GM19023 (cell line): ENCODE results near the gene KDM6B.

Experiments used
- ATAC-seq: cut with Tn5 transposase; IDR thresholded peaks from one replicate; pipeline ENCODE4 v1.9.1; 2021; ENCODE audit warnings: mild to moderate bottlenecking, moderate library complexity; ENCODE audit not compliant: unreplicated experiment

Gene KDM6B

DNA sequence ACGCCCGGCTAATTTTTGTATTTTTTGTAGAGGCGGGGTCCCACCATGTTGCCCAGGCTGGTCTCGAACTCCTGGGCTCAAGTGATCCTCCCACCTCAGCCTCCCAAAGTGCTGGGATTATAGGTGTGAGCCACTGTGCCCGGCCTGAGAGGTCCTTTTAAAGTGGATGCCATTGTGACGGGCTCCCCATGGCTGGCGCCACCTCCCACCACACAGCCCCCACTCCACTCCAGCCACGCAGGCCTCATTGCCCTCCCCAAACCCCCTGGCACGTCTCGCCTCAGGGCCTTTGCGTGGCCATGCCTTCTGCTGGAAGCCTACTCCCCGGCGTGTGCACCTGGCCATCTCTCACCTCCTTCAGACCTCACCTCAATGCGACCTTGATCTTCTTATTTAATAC is 11.9 kb upstream of the KDM6B start:
- ATAC-seq, result no peak

DNA sequence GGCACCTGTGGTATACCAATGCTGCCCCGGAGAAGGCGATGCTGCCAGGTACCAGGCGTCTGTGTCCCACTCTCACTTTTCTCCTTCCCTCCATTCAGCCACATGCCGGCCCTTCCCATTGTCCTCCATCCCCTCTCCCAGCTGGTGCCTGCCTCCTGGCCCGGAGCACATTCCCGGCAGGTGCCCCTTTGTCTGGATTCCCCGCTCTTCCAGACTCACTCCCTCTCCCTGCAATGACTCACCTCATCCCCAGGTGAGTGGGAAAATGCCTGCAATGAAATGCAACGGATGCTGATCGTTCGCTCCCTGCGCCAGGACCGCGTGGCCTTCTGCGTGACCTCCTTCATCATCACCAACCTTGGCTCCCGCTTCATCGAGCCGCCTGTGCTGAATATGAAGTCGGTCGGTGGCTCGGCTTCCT is 10.4 kb upstream of the KDM6B start:
- ATAC-seq, result no peak

DNA sequence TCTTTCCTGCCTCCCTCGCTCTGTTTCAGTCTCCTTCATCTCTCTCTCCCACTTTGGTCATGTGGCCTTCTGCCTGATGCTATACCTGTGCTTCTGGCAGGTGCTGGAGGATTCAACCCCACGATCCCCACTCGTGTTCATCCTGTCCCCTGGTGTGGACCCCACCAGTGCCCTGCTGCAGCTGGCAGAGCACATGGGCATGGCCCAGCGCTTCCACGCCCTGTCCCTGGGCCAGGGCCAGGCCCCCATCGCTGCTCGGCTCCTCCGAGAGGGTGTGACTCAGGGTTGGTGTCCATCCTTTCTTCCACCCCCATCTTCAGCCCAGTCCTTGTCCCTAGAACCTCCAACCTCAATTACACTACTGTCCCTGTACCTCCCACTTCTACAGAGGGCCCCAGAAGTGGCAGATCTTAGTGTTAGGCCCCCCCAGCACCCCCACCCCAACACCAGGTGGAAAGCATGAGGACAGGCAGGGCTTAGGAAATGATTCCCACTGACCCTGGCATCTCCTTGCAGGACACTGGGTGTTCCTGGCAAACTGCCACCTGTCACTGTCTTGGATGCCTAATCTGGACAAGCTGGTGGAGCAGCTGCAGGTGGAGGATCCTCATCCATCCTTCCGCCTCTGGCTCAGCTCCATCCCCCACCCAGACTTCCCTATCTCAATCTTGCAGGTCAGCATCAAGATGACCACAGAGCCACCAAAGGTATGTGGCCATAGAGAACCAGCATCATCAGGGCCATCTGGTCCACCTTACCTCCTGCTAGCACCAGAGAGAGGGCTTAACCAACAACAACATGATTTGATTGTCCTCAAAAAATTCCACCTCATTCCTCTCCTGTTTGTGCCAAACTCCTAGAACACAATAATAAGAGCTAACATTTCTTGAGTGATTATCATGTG is 9.7 kb upstream of the KDM6B start:
- ATAC-seq, result no peak

DNA sequence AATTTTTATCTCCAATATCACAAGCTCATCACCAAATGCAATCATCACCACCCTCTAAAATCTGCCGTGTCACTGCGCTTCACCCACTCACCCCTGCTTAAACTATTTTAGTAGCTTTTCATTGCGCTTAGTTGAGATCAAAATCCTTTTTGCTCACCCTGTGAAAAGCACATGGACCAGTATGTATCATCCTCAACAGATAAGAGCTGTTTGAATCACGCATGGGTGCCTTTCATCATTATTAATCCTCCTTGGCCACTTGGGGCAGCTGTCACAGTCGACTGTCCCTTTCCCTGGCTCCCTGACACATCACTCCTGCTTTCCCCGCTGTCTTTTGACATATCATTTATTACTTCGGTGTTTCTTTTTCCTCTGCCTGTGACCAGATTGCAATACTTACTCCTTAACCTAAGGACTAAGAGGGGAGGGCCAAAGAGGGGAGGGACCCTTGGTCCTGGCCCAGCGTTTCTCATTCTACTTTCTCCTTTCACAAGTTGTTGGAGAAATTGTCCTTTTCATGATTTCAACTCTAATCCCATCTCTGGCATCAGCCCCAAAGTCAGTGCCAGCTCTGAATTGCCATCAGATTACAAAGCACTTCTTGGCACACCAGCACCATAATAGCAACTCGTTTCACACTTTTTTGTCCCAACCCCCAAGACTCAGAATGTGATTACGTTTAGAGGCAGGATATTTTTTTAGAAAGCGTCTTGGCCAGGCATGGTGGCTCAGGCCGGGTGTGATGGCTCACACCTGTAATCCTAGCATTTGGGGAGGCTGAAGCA is 8.6 kb upstream of the KDM6B start:
- ATAC-seq, result no peak

DNA sequence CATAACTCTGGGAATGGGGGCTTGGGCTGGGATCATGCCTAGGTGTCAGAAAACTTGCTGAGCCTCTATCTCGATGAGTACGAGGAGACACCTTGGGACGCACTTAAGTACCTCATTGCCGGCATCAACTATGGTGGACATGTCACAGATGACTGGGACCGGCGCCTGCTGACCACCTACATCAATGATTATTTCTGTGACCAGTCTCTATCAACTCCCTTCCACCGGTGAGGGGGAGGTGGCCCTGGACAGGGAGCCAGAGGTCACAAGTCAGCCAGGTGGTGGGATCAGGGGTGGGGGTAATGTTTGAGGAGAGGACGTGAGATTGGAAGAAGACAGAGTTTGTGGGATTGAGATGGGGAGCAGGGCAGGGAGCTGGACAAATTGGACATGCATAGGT is 3.4 kb upstream of the KDM6B start:
- no peak for ATAC-seq

DNA sequence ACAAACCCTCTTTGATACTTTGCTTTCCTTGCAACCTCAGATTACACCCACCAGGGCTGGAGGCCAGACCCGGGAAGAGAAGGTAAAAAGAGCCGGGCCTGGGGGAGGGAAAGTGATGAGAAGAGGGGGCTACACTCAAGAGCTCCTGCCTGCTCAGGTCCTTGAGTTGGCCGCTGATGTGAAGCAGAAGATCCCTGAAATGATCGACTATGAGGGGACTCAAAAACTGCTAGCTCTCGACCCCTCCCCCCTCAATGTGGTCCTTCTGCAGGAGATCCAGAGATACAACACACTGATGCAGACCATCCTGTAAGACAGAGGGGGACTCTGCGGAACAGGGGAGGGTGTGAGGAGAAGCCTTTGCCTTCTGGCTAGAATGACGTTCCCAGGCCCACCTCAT is 2.8 kb upstream of the KDM6B start:
- no peak for ATAC-seq

DNA sequence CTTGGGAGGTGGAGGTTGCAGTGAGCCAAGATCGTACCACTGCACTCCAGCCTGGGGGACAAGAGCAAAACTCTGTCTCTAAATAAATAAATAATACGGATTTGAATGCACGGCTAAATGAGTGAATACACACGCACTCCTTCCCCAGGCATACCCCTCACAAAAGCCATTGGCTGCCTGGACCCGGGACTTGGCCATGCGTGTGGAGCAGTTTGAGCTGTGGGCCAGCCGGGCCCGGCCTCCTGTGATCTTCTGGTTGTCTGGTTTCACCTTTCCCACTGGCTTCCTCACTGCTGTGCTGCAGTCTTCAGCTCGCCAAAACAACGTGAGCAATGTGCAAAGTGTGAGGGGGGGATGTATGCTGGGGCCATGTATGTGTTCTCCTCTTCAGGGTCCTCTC is 1.6 kb upstream of the KDM6B start:
- ATAC-seq, result no peak

DNA sequence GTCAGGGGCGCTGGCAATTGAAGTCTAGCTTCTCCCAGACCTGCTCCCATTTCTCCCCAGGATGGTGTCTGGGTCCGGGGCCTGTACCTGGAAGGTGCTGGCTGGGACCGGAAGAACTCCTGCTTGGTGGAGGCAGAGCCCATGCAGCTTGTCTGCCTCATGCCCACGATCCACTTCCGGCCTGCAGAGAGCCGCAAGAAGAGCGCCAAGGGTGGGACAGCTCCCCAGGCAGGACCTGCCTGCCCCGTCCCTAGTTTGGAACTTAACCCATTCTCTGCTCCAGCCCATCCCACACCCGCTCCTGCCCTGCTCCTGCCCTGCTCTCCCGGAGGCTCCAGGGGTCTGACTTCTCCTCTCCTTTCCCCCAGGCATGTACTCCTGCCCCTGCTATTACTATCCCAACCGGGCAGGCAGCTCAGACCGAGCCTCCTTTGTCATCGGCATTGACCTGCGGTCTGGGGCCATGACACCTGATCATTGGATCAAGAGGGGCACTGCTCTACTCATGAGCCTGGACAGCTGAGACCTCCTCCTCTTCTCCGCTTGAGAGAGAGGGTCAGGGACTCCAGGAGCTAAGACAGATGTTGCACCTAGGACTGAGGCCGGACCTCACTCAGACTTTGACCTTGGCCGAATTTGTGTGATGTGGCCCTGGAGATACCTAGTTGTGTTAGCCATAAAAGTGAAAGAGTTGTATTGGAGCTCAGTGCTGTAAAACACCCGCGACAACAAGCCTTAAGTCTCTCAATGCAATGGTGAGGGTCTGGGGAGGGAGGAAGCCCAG is 814 bp upstream of the KDM6B start:
- no peak for ATAC-seq

DNA sequence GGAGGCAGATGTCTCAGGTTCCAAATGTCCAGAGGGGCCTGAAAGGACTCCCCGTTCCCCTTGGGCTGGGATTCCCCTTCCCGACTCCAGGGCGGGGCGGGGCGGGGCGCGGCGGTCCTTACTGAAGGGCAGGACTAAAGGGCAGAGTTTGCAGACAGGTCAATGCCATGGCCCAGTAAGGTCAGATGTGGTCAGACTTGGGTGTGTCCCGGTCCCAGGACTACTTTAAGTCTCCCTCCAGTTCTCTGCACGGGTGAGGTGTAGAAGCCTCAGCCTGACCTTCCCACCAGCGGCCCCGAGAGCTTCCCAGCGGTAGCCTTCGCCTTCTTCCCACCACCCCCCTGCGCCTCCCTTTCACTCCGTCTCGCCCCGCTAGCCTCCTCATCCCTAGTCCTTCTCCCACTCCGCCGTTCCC is 532 bp downstream of the KDM6B start:
- ATAC-seq, result peak; percentile 2

DNA sequence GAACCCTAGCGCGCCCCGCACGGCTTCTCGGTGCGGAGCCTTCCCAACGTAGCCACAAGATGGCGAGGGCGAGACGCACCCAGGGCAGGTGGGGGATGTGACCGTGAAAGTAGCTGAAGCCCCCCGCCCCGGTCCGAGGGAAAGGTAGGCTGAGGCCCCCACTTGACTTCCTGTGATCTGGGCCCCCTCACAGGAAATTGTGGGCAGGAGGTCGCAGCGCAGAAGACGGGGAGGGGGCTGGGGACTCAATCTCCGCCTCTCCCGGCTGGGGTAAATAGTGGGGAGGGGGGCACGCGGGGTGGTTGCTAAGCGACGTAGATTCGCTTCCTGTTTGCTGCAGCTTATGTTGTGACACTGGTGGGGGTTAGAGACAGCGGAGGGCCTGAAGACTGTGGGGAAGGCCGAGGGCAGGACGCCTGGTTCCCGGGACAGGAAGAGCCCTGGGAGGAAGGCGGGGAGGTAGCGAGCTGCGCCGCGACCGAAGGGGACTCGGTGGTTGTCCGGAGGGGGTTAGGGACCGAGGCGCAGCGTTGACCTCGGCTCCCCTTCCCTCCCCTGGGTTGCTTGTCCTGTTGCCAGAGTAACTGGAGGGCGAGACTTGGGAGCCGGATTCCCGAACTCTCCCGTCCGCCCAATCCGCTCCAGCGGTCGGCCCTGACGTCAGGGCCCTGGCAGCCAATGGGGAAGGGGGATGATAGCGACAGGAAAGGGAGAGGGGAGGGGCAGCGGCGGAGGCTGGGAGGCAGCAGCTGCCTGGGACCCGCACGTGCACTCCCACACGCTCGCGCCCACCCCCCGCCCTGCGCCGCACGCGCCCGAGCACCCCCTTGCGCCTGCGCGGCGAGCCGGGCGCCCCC is 1.2 kb downstream of the KDM6B start:
- ATAC-seq, result peak; percentile 43

DNA sequence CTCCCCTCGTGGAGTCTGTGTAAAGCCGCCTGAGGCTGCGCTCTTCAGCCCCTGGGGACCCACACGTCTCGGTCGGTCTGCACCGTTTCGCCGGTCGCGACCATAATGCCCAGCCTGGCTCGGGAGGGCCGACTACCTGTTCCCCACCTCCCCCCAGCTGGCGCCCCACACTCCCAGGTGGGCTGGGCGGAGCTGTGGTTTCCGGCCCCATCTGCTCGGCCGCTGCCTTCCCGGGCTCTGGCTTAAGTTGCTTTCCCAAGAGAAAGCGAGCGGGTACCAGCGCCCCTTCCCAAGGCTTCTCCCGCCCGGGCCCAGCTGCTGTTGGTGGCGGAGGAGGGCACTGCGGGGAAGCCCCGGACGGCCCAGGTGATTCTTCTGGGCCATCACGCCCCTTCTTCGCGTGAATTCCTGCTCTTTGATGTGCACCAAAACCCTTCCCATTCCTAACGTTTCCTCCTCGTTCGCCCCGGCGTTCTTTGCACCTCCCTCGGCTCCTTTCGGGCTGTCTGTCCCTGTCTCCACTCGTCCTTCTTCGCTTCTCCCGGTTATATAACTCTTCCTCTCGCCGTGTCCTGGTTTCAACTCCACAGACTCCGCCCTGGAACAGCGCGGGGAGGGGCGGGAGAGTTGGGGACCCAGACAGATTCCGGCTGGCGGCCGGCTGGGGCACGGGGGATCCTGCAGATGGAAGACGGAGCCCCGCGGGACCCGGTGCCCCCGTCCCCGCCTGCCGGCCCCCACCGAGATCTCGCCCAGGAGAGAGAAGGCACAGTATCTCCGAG is 2.0 kb downstream of the KDM6B start:
- peak; percentile 29 for ATAC-seq

DNA sequence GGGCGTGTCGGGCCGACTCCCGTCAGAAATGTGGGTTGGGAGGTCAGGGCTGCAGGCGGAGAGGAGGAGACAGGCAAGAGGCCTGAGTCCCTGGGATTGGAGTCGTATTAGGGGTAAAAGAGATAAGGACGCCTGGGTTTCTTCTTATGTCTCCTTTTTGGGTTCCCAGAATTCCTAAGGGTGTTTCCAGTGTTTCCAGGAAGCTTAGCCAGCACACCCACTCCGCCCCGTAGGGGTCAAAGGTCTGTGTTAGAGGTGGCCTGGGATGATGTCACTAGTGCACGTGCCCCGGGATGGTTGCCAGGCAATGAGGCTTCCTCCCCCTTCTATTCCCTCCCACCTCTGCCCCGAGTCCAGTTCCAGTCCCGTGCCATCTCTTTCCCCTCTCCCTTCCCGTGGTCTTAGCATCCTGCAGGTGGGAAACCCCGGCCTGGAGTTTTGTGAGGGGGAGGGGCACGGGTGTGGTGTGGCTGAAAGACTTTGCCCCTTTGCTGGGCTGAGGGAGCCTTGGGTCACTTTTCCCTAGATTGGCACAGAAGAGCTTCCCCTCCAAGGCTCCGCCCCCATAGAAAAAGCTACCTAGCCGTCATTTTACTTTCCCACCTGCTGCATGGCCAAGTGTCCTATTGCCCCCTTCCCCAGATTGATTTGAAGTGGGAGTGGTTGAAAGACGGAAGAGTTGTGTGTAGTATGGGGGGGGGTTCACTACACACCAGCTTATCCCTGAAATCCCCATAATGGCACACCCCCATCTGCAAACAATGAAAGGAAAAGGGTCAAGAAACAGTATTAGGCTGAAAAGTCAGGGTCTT is 2.8 kb downstream of the KDM6B start:
- no peak for ATAC-seq

DNA sequence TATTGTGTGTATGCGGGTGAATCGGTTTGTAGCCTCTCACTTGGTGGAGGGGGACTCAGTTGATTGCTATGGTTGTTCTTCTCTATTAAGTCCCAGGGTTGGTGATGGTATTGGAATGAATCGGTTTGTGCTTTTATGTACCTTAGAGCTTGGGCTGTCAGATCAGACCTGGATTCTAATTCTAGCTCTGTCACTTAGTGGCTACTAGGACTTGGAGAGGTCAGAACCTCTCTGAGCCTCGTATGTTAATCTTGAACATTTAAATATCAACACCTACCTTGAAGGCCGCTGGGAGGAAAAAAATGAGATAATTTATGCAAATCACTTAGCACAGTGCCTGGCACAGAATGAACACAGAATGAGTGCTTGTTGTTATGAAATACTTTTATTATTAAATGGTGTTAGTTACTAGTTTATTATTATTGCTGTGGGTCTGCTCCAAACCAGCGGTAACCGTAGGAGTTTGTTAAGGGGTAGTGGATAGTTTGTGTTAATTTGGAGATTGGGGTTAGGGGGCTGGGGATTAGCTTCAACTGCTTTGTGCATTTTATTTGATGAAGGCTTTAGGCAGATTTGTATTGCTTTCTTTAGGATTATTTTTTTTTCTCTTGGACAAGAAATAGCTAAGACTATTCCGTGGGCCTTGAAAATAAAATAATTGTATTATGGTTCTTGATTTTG is 3.5 kb downstream of the KDM6B start:
- ATAC-seq, result no peak

DNA sequence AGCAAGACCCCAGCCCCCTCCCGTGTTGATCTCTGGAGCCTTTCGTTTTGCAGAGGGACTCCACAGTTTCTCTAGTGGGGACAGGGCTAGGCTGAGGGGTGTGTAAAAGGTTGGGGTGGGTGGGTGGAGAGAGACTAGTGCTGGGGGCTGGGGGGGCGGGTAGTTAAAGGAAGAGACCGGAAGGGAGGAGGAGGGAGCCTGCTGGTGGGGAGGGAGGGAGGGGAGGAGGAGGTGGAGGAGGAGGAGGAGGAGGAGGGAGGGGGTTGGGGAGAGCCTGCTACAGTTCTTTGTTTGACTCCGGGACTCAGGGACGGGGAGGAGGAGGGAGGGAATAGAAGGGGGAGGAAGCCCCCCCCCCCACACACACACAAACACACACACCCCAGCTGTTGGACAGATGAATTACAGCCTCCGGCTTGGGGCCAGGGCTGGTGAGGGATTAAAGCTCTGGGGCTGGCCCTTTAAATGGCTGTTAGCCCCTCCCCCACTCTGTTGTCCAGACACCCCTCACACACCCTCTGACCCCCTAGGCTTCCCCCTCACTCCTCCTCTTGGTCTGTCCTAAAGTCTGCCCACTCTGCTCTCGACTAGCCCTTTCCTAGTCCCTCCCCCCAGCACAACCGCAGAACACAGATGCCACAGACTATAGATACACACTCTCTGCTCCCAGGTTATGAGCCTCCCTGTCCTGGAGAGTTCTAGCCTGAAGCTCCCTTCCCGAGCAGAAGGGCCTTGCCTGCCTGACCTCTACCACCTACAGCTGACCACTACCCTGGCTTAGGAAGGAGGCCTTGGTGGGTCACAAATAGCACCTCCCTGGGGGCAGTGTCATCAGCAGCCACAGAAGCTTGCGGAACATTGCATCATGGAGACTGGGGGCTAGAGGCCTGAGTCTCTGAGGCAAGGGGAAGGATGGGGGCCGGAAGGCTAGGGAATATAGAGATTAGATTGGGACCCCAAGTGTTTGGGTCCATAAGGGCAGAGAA is 4.4 kb downstream of the KDM6B start:
- no peak for ATAC-seq

DNA sequence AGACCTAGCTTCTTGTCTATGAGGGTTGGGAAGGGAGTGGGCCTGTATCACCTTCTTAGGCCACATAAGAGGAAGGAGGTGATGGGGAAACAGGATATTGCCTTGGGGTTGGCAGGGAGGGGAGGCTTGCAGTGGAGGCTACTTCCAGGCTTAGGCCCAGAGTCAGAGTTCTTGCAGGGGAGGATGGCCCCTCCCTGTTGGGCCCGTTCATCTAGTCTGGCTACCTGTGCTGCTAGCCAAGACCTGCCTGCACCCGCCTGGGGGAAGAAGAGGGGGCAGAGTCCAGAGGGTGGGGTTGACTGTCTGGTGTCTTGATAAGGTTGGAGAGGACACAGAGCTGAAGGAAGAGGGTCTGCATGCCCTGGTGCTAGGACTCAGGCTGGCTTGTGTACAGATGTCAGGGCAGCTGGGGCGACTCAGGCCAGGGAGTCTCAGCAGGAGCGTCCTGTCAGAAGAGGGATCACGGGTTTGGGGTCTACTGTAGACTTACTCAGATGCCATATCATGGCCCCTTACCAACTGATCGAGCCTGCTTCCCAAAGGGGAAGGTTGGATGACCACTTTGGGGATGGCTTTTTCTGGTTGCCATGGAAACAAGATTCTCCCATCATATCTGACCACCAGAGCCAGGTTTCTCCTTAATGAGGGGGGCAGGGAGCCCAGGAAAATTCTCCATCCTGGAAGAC is 5.3 kb downstream of the KDM6B start:
- no peak for ATAC-seq

DNA sequence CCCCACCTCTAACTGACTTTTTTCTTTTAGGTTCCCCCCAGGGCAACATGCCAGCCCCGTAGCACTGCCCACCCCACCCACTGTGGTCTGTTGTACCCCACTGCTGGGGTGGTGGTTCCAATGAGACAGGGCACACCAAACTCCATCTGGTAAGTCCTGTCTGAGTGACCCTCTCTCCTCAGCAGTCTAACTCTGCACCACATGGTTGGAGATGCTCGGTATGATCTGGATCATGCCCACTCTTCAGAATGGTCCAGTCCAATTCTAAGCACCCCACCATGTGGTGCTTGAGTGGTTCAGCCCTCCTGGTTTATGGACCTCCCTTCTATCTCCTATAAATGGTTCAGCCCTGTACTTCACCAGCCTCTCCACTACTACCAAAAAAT is 5.9 kb downstream of the KDM6B start:
- ATAC-seq, result no peak

DNA sequence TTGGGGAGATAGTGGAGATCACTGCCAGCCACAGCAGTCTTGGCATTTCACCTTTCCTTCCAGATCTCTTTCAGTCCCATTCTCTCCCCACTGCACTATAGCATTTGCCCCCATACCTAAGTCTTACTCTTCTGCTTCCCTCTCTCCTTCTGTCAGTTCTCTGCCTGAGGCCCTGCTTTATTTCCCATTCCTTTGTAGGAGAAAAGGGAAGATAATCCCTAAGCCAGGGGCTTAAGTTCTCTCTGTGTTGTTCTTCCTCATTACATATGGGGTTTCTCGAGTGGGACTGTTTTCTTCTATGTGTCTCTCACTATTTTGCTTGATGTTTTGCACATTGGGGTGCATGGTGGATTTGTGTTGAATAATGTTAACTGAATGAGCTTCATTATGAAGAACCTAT is 6.4 kb downstream of the KDM6B start:
- ATAC-seq, result no peak
